Measurements from ENCODE around the gene DAGLA. TPM values are rescaled to one million over a fixed set of nuclear protein-coding genes. Genes with fewer than 3 reads are reported as not detected.

DAGLA gene
- total RNA-seq, 4 donors from 2014 or later = 5.8 to 18.9 (median 10.2) TPM

DNA sequence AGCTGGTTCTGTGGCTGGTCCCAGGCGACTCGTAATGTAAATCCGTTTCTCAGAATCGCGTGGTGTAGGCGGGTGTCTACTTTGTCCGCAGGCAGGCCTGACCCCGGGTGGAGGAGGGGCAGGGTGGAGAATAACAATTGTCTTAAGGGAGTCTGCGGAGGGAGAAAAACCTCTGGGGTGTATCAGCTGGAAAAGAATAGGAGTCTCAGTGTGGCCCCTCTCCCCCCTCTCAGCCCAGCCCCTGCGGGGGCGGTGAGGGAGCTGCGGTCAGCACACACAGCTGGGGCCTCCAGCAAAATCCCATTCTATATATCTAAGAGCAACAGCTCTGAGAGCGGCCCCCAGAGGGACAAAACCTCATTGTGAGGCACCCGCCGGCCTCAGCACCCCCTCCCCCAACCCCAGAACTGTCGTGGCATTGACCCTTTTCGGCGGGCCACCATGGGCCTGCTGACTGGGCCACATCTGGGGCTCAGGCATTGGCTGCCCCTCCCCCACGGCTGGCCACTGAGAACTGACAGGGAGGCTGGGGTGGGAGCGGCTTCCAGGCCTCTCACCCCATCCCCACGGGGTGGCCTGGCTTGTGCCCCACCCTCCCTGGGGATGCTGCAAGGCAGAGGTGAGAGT, 69.5 kb downstream of the DAGLA start:
- TF ChIP-seq, protein P1, sequence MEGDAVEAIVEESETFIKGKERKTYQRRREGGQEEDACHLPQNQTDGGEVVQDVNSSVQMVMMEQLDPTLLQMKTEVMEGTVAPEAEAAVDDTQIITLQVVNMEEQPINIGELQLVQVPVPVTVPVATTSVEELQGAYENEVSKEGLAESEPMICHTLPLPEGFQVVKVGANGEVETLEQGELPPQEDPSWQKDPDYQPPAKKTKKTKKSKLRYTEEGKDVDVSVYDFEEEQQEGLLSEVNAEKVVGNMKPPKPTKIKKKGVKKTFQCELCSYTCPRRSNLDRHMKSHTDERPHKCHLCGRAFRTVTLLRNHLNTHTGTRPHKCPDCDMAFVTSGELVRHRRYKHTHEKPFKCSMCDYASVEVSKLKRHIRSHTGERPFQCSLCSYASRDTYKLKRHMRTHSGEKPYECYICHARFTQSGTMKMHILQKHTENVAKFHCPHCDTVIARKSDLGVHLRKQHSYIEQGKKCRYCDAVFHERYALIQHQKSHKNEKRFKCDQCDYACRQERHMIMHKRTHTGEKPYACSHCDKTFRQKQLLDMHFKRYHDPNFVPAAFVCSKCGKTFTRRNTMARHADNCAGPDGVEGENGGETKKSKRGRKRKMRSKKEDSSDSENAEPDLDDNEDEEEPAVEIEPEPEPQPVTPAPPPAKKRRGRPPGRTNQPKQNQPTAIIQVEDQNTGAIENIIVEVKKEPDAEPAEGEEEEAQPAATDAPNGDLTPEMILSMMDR (IDR thresholded peaks at IDR 0.05) = no peak
- TF ChIP-seq POLR2A (IDR thresholded peaks at IDR 0.05) = no peak
- H3K27ac ChIP-seq = no peak overlapping the region
- H3K27me3 ChIP-seq = no peaks in the 10 kb centered on the region
- DNase-seq = no peak
- no peak overlapping the region for H3K4me3 ChIP-seq
- H3K9me3 ChIP-seq = no peaks in the 10 kb centered on the region
- peaks cover 0 to 25% (median 2%) of the 10 kb centered on the region in 4 donors for H3K4me1 ChIP-seq
- H3K36me3 ChIP-seq = no peaks in the 10 kb centered on the region

- Histone ChIP-seq H3K27ac (no peak overlapping the region), H3K36me3 (no peaks in the 10 kb centered on the region), H3K4me3 (no peak overlapping the region), H3K27me3 (no peaks in the 10 kb centered on the region), H3K9me3 (no peaks in the 10 kb centered on the region), H3K4me1 (peaks cover 0 to 35% (median 2%) of the 10 kb centered on the region in 4 donors)
- TF ChIP-seq, protein P1 (IDR thresholded peaks at IDR 0.05) = no peak
- DNase-seq = no peak
Observed at GRCh38 chr11:61750631-61751273, 70.6 kb downstream of the DAGLA start.

GRCh38 chr11:61751384-61751783, 71.2 kb downstream of the DAGLA start:
- Histone ChIP-seq H3K36me3 (no peaks in the 10 kb centered on the region), H3K27ac (no peak overlapping the region), H3K9me3 (no peaks in the 10 kb centered on the region), H3K4me3 (no peak overlapping the region), H3K27me3 (no peaks in the 10 kb centered on the region), H3K4me1 (peaks cover 0 to 40% (median 2%) of the 10 kb centered on the region in 4 donors)
- no peak for DNase-seq
- no peak for TF ChIP-seq POLR2A (IDR thresholded peaks at IDR 0.05)
- TF ChIP-seq, protein P1 (IDR thresholded peaks at IDR 0.05) = no peak

- Histone ChIP-seq H3K36me3 (no peaks in the 10 kb centered on the region), H3K4me3 (peak within 1 kb of the TSS; percentile 38 to 87 (median 65)), H3K27me3 (no peaks in the 10 kb centered on the region), H3K9me3 (no peaks in the 10 kb centered on the region), H3K27ac (peak within 1 kb of the TSS; percentile 7 to 92 (median 54)), H3K4me1 (peaks cover 0 to 45% (median 2%) of the 10 kb centered on the region in 4 donors)
- DNase-seq = peak; percentile 17 to 88 (median 73)
- peak in 1 of 2 donors; percentile 43 for TF ChIP-seq POLR2A (IDR thresholded peaks at IDR 0.05)
- TF ChIP-seq, protein P1 (IDR thresholded peaks at IDR 0.05) = peak in 4 of 6 experiments; percentile 34 to 81 (median 72)
Observed at GRCh38 chr11:61752117-61752924, 72.1 kb downstream of the DAGLA start, which contains the start of gene MYRF. MYRF (plus strand) TSS chr11:61752636; CDS start chr11:61752745, 109 bp downstream.

- TF ChIP-seq, protein P1 (IDR thresholded peaks at IDR 0.05) = no peak
- TF ChIP-seq POLR2A (IDR thresholded peaks at IDR 0.05) = no peak
- H3K9me3 ChIP-seq = no peaks in the 10 kb centered on the region
- peak overlapping the region; percentile 38 to 87 (median 65) for H3K4me3 ChIP-seq
- H3K4me1 ChIP-seq = peaks cover 0 to 45% (median 2%) of the 10 kb centered on the region in 4 donors
- no peaks in the 10 kb centered on the region for H3K27me3 ChIP-seq
- peak overlapping the region; percentile 7 to 92 (median 54) for H3K27ac ChIP-seq
- H3K36me3 ChIP-seq = no peaks in the 10 kb centered on the region
- no peak for DNase-seq
Observed at GRCh38 chr11:61752925-61753521, 72.8 kb downstream of the DAGLA start.
